Activated T-cell treated with anti-CD3 and anti-CD28 coated beads for 4 hours (primary cell): Measurements from ENCODE around the gene MOCS1.
"Not testable (repeated sequence)": the region's sequence is repeated elsewhere in the genome, so short reads cannot be mapped to it uniquely, and the experiment has no call there.

Source experiments
- DNase-seq: peaks from one replicate; pipeline ENCODE4 v3.0.0-alpha.2; 2020

MOCS1 gene

GRCh38 chr6:39934131-39934757, at the start of gene MOCS1:
Gene MOCS1 (minus strand): TSS chr6:39934462. CDS start chr6:39934417, 45 bp downstream.
- DNase-seq = peak; percentile 9

- no peak for DNase-seq
Measured at GRCh38 chr6:39984051-39984450, 49.8 kb upstream of the MOCS1 start.

- DNase-seq = no peak
Measured at GRCh38 chr6:39983193-39983592, 48.9 kb upstream of the MOCS1 start.

- DNase-seq = no peak
Measured at GRCh38 chr6:39982720-39983119, 48.5 kb upstream of the MOCS1 start.

GRCh38 chr6:39980839-39981580, 46.7 kb upstream of the MOCS1 start:
- no peak for DNase-seq

- no peak for DNase-seq
Measured at GRCh38 chr6:39979461-39980328, 45.4 kb upstream of the MOCS1 start.

- no peak for DNase-seq
Measured at GRCh38 chr6:39978240-39978639, 44.0 kb upstream of the MOCS1 start.

- no peak for DNase-seq
Measured at GRCh38 chr6:39973661-39974060, 39.4 kb upstream of the MOCS1 start.

GRCh38 chr6:39972717-39973116, 38.5 kb upstream of the MOCS1 start:
- not testable (repeated sequence) for DNase-seq

GRCh38 chr6:39971131-39971530, 36.9 kb upstream of the MOCS1 start:
- not testable (repeated sequence) for DNase-seq

GRCh38 chr6:39965751-39966150, 31.5 kb upstream of the MOCS1 start:
- DNase-seq = no peak

GRCh38 chr6:39964530-39964929, 30.3 kb upstream of the MOCS1 start:
- no peak for DNase-seq

GRCh38 chr6:39964094-39964493, 29.8 kb upstream of the MOCS1 start:
- DNase-seq = no peak

GRCh38 chr6:39962831-39963230, 28.6 kb upstream of the MOCS1 start:
- no peak for DNase-seq

- no peak for DNase-seq
Measured at GRCh38 chr6:39961178-39961577, 26.9 kb upstream of the MOCS1 start.

- no peak for DNase-seq
Measured at GRCh38 chr6:39958947-39959346, 24.7 kb upstream of the MOCS1 start.

GRCh38 chr6:39956936-39957335, 22.7 kb upstream of the MOCS1 start:
- DNase-seq = no peak

- no peak for DNase-seq
Measured at GRCh38 chr6:39953076-39953618, 18.9 kb upstream of the MOCS1 start.

- DNase-seq = no peak
Measured at GRCh38 chr6:39952167-39952566, 17.9 kb upstream of the MOCS1 start.

- DNase-seq = no peak
Measured at GRCh38 chr6:39951716-39952115, 17.5 kb upstream of the MOCS1 start.

- DNase-seq = no peak
Measured at GRCh38 chr6:39951191-39951590, 16.9 kb upstream of the MOCS1 start.

- no peak for DNase-seq
Measured at GRCh38 chr6:39950125-39950720, 16.0 kb upstream of the MOCS1 start.
